Activated CD4-positive, alpha-beta T cell treated with anti-CD3 and anti-CD28 coated beads, Interleukin-2, amount 50 U/mL, for 4 hours (primary cell): Measurements from ENCODE around the gene SERGEF.

Source experiments
- DNase-seq, 2 experiments: peaks; one replicate each; pipeline ENCODE4 v3.0.0-alpha.2; 2020

The SERGEF gene

GRCh38 chr11:17852246-17852645 lies 160.6 kb downstream of the SERGEF start:
- no peak for DNase-seq

- DNase-seq = no peak
Observed at GRCh38 chr11:17851697-17852096, 161.2 kb downstream of the SERGEF start.

DNA sequence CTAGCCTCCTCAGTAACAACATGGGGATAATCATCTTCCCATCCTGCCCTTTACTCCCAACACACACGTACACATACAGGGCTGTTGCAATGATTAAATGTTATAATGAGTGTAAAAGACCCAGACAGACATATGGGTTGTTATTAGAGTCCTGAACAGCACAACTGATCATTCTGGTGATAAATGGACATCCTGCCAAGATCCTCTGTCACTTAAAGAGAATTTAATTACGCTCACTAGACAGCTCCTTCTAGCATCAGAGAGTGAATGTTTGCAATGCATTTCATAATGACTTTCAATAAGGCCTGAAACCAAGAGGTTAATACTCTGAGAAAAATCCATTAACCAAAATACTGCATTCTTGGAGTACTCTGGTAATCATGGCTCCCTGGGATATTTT lies 162.5 kb downstream of the SERGEF start:
- no peak for DNase-seq

- DNase-seq = no peak
Observed at GRCh38 chr11:17848715-17849114, 164.1 kb downstream of the SERGEF start.

GRCh38 chr11:17846852-17847453 lies 165.9 kb downstream of the SERGEF start:
- DNase-seq = no peak

- DNase-seq = no peak
Observed at GRCh38 chr11:17845431-17845881, 167.4 kb downstream of the SERGEF start.

- DNase-seq = no peak
Observed at GRCh38 chr11:17840101-17840548, 172.7 kb downstream of the SERGEF start.

DNA sequence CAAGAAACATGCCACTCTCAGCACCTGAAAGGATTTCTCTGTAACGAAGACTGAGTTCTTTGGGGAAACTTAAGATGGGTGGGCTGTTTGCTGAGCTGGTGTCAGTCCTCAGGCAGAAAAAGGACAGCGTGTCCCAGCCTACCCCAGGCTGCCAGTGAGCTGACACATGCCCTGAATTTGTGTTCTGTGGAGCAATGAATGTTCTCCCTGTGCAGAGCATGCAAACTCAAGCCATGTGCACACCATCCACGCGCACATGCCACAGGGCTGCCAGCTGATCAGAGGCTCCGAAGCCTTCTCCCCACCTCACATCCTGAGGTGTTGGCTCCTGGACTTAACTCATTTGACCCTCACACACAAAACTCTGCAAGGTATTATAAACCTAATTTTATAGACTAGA lies 173.4 kb downstream of the SERGEF start:
- DNase-seq = no peak

GRCh38 chr11:17838102-17838501 lies 174.7 kb downstream of the SERGEF start:
- DNase-seq = no peak

DNA sequence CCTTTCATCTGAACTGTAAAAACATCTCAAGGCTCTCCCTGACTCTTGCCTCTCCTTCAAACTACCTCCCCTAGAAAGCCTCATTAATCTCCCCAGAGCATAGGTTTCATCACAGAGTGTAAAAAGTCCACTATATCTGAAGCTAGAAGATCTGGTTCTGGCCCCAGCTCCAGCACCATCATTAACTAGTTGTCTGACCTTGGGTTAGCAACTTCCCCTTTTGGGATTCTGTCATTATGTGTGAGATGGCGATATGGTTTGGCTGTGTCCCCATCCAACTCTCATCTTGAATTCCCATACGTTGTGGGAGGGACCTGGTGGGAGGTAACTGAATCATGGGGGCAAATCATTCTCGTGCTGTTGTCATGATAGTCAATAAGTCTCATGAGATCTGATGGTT lies 181.0 kb downstream of the SERGEF start:
- DNase-seq = no peak

GRCh38 chr11:17831228-17831627 lies 181.6 kb downstream of the SERGEF start:
- no peak for DNase-seq

- no peak for DNase-seq
Observed at GRCh38 chr11:17828311-17828751, 184.5 kb downstream of the SERGEF start.

- DNase-seq = no peak
Observed at GRCh38 chr11:17827006-17827405, 185.8 kb downstream of the SERGEF start.

DNA sequence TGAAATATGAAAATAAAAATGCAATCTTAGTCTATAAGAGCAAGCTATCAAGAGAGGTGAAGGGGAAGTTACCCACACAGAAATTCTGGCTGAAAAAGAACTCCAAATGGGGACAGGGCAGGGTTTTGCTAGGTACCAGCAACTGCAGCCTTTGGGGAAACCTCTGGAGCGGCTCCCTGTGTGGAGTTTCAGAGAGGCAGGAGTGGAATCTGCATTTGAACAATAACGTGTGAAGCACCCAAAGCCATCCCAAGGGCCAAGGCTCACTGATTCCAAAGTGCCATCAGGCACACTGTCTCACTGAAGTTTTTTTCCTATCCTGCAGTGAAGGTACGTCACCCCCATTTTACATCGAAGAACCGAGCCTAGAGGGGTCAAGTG lies 190.5 kb downstream of the SERGEF start:
- DNase-seq = no peak

GRCh38 chr11:17821648-17822400 lies 191.0 kb downstream of the SERGEF start:
- DNase-seq = no peak

DNA sequence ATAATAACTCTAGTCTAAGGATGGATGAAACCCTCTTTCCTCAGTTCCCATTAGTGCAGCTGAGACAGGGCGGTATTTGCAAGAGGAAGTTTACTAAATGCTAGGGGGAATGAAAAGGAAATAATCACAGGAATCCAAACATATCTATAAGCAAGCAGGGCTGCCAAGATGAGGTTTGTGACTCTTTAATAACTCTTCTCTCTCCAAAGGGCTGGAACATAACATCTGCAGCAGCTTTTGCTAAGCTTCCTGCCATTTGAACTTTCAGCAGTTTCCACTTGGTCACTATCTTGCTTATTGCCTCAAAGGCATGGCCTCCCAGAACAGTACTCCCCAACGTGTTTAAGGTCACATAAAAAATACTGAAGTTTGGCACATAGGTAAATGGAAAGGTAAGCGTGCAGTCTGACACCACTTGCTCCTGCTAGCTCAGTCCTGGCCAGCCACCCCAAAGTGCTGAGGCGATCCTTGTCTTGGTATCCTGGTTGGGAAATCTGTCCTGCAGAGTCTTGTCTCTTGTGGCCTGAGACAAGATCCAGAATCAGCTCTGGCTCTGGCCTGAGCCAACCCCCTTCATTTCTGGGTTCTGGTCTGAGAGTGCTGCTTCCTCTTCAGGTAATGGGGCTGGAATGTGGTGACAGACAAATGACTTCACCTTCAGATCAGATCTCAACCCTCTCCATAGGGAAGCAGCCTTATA lies 196.5 kb downstream of the SERGEF start:
- no peak for DNase-seq

- no peak for DNase-seq
Observed at GRCh38 chr11:17814546-17814945, 198.3 kb downstream of the SERGEF start.

DNA sequence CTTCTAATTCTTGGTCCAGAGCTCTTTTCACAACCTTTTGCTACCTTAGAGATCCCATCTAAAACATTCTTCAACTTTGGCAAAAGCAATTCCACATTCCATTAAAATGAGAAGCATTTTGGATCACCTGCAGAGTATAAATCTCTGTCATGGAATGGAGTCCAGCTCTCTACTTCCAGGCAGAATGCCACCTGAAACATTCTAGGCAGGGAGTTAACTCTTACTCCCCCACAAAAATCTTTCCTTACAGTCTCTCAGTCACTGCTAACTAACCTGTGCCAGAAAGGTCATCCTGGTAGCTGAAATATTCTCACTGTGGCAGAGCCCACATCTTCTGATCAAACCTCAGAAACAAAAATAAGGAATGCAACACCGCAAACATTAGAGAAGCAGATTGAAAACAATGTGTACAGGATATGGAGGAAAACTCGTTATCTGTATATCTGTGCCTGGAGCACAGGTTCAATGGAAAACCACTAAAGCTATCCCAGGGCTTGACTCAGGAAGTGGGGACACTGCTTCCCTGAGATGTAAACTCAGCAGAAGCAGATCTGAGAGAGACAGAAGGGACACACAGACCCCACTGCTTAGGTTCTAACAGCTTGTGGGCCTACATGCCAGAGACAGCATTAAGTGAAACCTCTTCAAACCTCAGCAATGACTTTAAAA lies 199.3 kb downstream of the SERGEF start:
- no peak for DNase-seq

GRCh38 chr11:17812865-17813187 lies 200.0 kb downstream of the SERGEF start:
- DNase-seq = no peak

- DNase-seq = no peak
Observed at GRCh38 chr11:17812091-17812864, 200.6 kb downstream of the SERGEF start.

- no peak for DNase-seq
Observed at GRCh38 chr11:17811352-17811751, 201.5 kb downstream of the SERGEF start.

- DNase-seq = no peak
Observed at GRCh38 chr11:17810746-17811145, 202.1 kb downstream of the SERGEF start.

DNA sequence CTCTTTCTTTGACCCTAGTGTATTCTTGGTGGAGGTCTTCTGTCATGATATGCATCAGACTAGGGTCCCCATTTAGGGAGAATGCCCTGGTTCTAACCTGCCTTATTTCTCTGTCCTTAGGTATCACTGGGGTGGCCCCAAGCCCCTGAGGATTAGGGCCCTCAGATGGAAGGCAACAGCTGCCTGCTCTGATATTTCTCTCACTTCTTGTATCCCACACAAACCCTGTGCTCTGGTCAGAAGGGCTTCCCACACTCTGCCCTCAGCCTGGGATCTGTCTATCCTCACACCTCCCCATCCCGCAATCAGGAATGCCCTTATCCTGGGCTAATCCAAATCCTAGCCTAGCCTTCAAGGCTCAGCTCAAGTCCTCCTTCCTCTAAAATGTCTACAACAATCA lies 202.8 kb downstream of the SERGEF start:
- no peak for DNase-seq
